ENCODE results near the gene MB21D2. TPM values are rescaled to one million over a fixed set of nuclear protein-coding genes. Genes with fewer than 3 reads are reported as not detected.

MB21D2 gene
- polyA plus RNA-seq, 2 donors = 0.61 to 1.6 TPM

- peaks cover 0 to 2% of the 10 kb centered on the region in 2 donors for H3K9me3 ChIP-seq (ENCODE audit: control insufficient read depth in 2 of 2, insufficient read depth in 1 of 2, low read depth in 1 of 2, low read length in 1 of 2)
- WGBS, 2 donors = 85 to 90% methylated on average over 4 of the region's 4 CpGs
- H3K36me3 ChIP-seq (ENCODE audit: control insufficient read depth in 2 of 2, insufficient read depth in 2 of 2, low read length in 1 of 2) = peaks cover 0 to 2% of the 10 kb centered on the region in 2 donors
- no peak overlapping the region for H3K27ac ChIP-seq (ENCODE audit: low read depth in 2 of 2, low read length in 1 of 2)
- no peak overlapping the region for H3K4me3 ChIP-seq (ENCODE audit: low read depth in 1 of 2, low read length in 2 of 2)
- no peaks in the 10 kb centered on the region for H3K27me3 ChIP-seq (ENCODE audit: control insufficient read depth in 1 of 2, insufficient read depth in 2 of 2, low read length in 2 of 2)
- H3K4me1 ChIP-seq (ENCODE audit: control insufficient read depth in 2 of 2, insufficient read depth in 2 of 2, low read length in 1 of 2) = peaks cover 0 to 2% of the 10 kb centered on the region in 2 donors
These were observed 50.0 kb downstream of the MB21D2 start for GRCh38 chr3:192867645-192868044.

GRCh38 chr3:192866804-192867203 lies 50.9 kb downstream of the MB21D2 start:
- Histone ChIP-seq H3K27ac (ENCODE audit: low read depth in 2 of 2, low read length in 1 of 2) (no peak overlapping the region), H3K27me3 (ENCODE audit: control insufficient read depth in 1 of 2, insufficient read depth in 2 of 2, low read length in 2 of 2) (no peaks in the 10 kb centered on the region), H3K36me3 (ENCODE audit: control insufficient read depth in 2 of 2, insufficient read depth in 2 of 2, low read length in 1 of 2) (peaks cover 0 to 2% of the 10 kb centered on the region in 2 donors), H3K4me1 (ENCODE audit: control insufficient read depth in 2 of 2, insufficient read depth in 2 of 2, low read length in 1 of 2) (peaks cover 0 to 2% of the 10 kb centered on the region in 2 donors), H3K9me3 (ENCODE audit: control insufficient read depth in 2 of 2, insufficient read depth in 1 of 2, low read depth in 1 of 2, low read length in 1 of 2) (peaks cover 0 to 2% of the 10 kb centered on the region in 2 donors), H3K4me3 (ENCODE audit: low read depth in 1 of 2, low read length in 2 of 2) (no peak overlapping the region)
- 94 to 97% methylated on average over 3 of the region's 3 CpGs for WGBS, 2 donors

- H3K4me3 ChIP-seq (ENCODE audit: low read depth in 1 of 2, low read length in 2 of 2) = no peak overlapping the region
- 65 to 72% methylated on average over 3 of the region's 3 CpGs for WGBS, 2 donors
- no peaks in the 10 kb centered on the region for H3K9me3 ChIP-seq (ENCODE audit: control insufficient read depth in 2 of 2, insufficient read depth in 1 of 2, low read depth in 1 of 2, low read length in 1 of 2)
- no peak overlapping the region for H3K27ac ChIP-seq (ENCODE audit: low read depth in 2 of 2, low read length in 1 of 2)
- no peaks in the 10 kb centered on the region for H3K27me3 ChIP-seq (ENCODE audit: control insufficient read depth in 1 of 2, insufficient read depth in 2 of 2, low read length in 2 of 2)
- peaks cover 0 to 2% of the 10 kb centered on the region in 2 donors for H3K36me3 ChIP-seq (ENCODE audit: control insufficient read depth in 2 of 2, insufficient read depth in 2 of 2, low read length in 1 of 2)
- peaks cover 0 to 2% of the 10 kb centered on the region in 2 donors for H3K4me1 ChIP-seq (ENCODE audit: control insufficient read depth in 2 of 2, insufficient read depth in 2 of 2, low read length in 1 of 2)
These were observed 52.7 kb downstream of the MB21D2 start for GRCh38 chr3:192864941-192865340.

- 90% methylated on average over 4 of the region's 4 CpGs for WGBS, 2 donors
- H3K9me3 ChIP-seq (ENCODE audit: control insufficient read depth in 2 of 2, insufficient read depth in 1 of 2, low read depth in 1 of 2, low read length in 1 of 2) = no peaks in the 10 kb centered on the region
- no peak overlapping the region for H3K27ac ChIP-seq (ENCODE audit: low read depth in 2 of 2, low read length in 1 of 2)
- H3K27me3 ChIP-seq (ENCODE audit: control insufficient read depth in 1 of 2, insufficient read depth in 2 of 2, low read length in 2 of 2) = no peaks in the 10 kb centered on the region
- peaks cover 0 to 2% of the 10 kb centered on the region in 2 donors for H3K36me3 ChIP-seq (ENCODE audit: control insufficient read depth in 2 of 2, insufficient read depth in 2 of 2, low read length in 1 of 2)
- no peak overlapping the region for H3K4me3 ChIP-seq (ENCODE audit: low read depth in 1 of 2, low read length in 2 of 2)
- H3K4me1 ChIP-seq (ENCODE audit: control insufficient read depth in 2 of 2, insufficient read depth in 2 of 2, low read length in 1 of 2) = peaks cover 0 to 2% of the 10 kb centered on the region in 2 donors
These were observed 54.6 kb downstream of the MB21D2 start for GRCh38 chr3:192863091-192863420.

GRCh38 chr3:192862408-192863090 lies 55.1 kb downstream of the MB21D2 start:
- WGBS, 2 donors = 93 to 94% methylated on average over 7 of the region's 7 CpGs
- H3K27me3 ChIP-seq (ENCODE audit: control insufficient read depth in 1 of 2, insufficient read depth in 2 of 2, low read length in 2 of 2) = no peaks in the 10 kb centered on the region

GRCh38 chr3:192861972-192862371 lies 55.7 kb downstream of the MB21D2 start:
- Histone ChIP-seq H3K9me3 (ENCODE audit: control insufficient read depth in 2 of 2, insufficient read depth in 1 of 2, low read depth in 1 of 2, low read length in 1 of 2) (no peaks in the 10 kb centered on the region), H3K4me1 (ENCODE audit: control insufficient read depth in 2 of 2, insufficient read depth in 2 of 2, low read length in 1 of 2) (peaks cover 0 to 2% of the 10 kb centered on the region in 2 donors), H3K36me3 (ENCODE audit: control insufficient read depth in 2 of 2, insufficient read depth in 2 of 2, low read length in 1 of 2) (peaks cover 0 to 2% of the 10 kb centered on the region in 2 donors), H3K4me3 (ENCODE audit: low read depth in 1 of 2, low read length in 2 of 2) (no peak overlapping the region), H3K27ac (ENCODE audit: low read depth in 2 of 2, low read length in 1 of 2) (no peak overlapping the region), H3K27me3 (ENCODE audit: control insufficient read depth in 1 of 2, insufficient read depth in 2 of 2, low read length in 2 of 2) (no peaks in the 10 kb centered on the region)
- 67 to 69% methylated on average over 2 of the region's 2 CpGs for WGBS, 2 donors

More at GRCh38 chr3:192862408-192863090, 55.1 kb downstream of the MB21D2 start:
- peaks cover 0 to 2% of the 10 kb centered on the region in 2 donors for H3K36me3 ChIP-seq (ENCODE audit: control insufficient read depth in 2 of 2, insufficient read depth in 2 of 2, low read length in 1 of 2)
- no peaks in the 10 kb centered on the region for H3K9me3 ChIP-seq (ENCODE audit: control insufficient read depth in 2 of 2, insufficient read depth in 1 of 2, low read depth in 1 of 2, low read length in 1 of 2)
- H3K4me3 ChIP-seq (ENCODE audit: low read depth in 1 of 2, low read length in 2 of 2) = no peak overlapping the region
- H3K27ac ChIP-seq (ENCODE audit: low read depth in 2 of 2, low read length in 1 of 2) = no peak overlapping the region
- H3K4me1 ChIP-seq (ENCODE audit: control insufficient read depth in 2 of 2, insufficient read depth in 2 of 2, low read length in 1 of 2) = peaks cover 0 to 2% of the 10 kb centered on the region in 2 donors

- H3K4me3 ChIP-seq (ENCODE audit: low read depth in 1 of 2, low read length in 2 of 2) = no peak overlapping the region
- peaks cover 0 to 2% of the 10 kb centered on the region in 2 donors for H3K36me3 ChIP-seq (ENCODE audit: control insufficient read depth in 2 of 2, insufficient read depth in 2 of 2, low read length in 1 of 2)
- H3K27ac ChIP-seq (ENCODE audit: low read depth in 2 of 2, low read length in 1 of 2) = no peak overlapping the region
- peaks cover 0 to 2% of the 10 kb centered on the region in 2 donors for H3K4me1 ChIP-seq (ENCODE audit: control insufficient read depth in 2 of 2, insufficient read depth in 2 of 2, low read length in 1 of 2)
- no peaks in the 10 kb centered on the region for H3K27me3 ChIP-seq (ENCODE audit: control insufficient read depth in 1 of 2, insufficient read depth in 2 of 2, low read length in 2 of 2)
- no peaks in the 10 kb centered on the region for H3K9me3 ChIP-seq (ENCODE audit: control insufficient read depth in 2 of 2, insufficient read depth in 1 of 2, low read depth in 1 of 2, low read length in 1 of 2)
- WGBS, 2 donors = 76 to 87% methylated on average over 2 of the region's 2 CpGs
These were observed 57.2 kb downstream of the MB21D2 start for GRCh38 chr3:192860454-192860853.

- H3K36me3 ChIP-seq (ENCODE audit: control insufficient read depth in 2 of 2, insufficient read depth in 2 of 2, low read length in 1 of 2) = no peaks in the 10 kb centered on the region
- 72 to 82% methylated on average over 9 of the region's 9 CpGs for WGBS, 2 donors
- H3K27me3 ChIP-seq (ENCODE audit: control insufficient read depth in 1 of 2, insufficient read depth in 2 of 2, low read length in 2 of 2) = no peaks in the 10 kb centered on the region
- no peaks in the 10 kb centered on the region for H3K9me3 ChIP-seq (ENCODE audit: control insufficient read depth in 2 of 2, insufficient read depth in 1 of 2, low read depth in 1 of 2, low read length in 1 of 2)
- no peaks in the 10 kb centered on the region for H3K4me1 ChIP-seq (ENCODE audit: control insufficient read depth in 2 of 2, insufficient read depth in 2 of 2, low read length in 1 of 2)
- no peak overlapping the region for H3K4me3 ChIP-seq (ENCODE audit: low read depth in 1 of 2, low read length in 2 of 2)
- H3K27ac ChIP-seq (ENCODE audit: low read depth in 2 of 2, low read length in 1 of 2) = no peak overlapping the region
These were observed 58.6 kb downstream of the MB21D2 start for GRCh38 chr3:192858849-192859585.

GRCh38 chr3:192857260-192857661 lies 60.4 kb downstream of the MB21D2 start:
- H3K27ac ChIP-seq (ENCODE audit: low read depth in 2 of 2, low read length in 1 of 2) = no peak overlapping the region
- H3K4me1 ChIP-seq (ENCODE audit: control insufficient read depth in 2 of 2, insufficient read depth in 2 of 2, low read length in 1 of 2) = no peaks in the 10 kb centered on the region
- H3K4me3 ChIP-seq (ENCODE audit: low read depth in 1 of 2, low read length in 2 of 2) = no peak overlapping the region
- no peaks in the 10 kb centered on the region for H3K36me3 ChIP-seq (ENCODE audit: control insufficient read depth in 2 of 2, insufficient read depth in 2 of 2, low read length in 1 of 2)
- no peaks in the 10 kb centered on the region for H3K27me3 ChIP-seq (ENCODE audit: control insufficient read depth in 1 of 2, insufficient read depth in 2 of 2, low read length in 2 of 2)
- no peaks in the 10 kb centered on the region for H3K9me3 ChIP-seq (ENCODE audit: control insufficient read depth in 2 of 2, insufficient read depth in 1 of 2, low read depth in 1 of 2, low read length in 1 of 2)
- 81 to 85% methylated on average over 7 of the region's 7 CpGs for WGBS, 2 donors
